Upper lobe of left lung (tissue), 4 donors: ENCODE data around the gene BLM.

ENCODE experiments used
- POLR2A ChIP-seq, 4 donors: fragments of 450-650 bp; IDR thresholded peaks; one replicate each; pipeline ENCODE4 v1.5.1; 2016 to 2017; ENCODE audit warnings: antibody characterized with exemption in 4 of 4, mild to moderate bottlenecking in 2 of 4
- POLR2AphosphoS5 ChIP-seq, 2 donors: sonication (generic); formaldehyde crosslinking; IDR thresholded peaks; one replicate each; pipeline ENCODE4 v1.5.1; 2017; ENCODE audit warnings: antibody characterized with exemption in 2 of 2

DNA sequence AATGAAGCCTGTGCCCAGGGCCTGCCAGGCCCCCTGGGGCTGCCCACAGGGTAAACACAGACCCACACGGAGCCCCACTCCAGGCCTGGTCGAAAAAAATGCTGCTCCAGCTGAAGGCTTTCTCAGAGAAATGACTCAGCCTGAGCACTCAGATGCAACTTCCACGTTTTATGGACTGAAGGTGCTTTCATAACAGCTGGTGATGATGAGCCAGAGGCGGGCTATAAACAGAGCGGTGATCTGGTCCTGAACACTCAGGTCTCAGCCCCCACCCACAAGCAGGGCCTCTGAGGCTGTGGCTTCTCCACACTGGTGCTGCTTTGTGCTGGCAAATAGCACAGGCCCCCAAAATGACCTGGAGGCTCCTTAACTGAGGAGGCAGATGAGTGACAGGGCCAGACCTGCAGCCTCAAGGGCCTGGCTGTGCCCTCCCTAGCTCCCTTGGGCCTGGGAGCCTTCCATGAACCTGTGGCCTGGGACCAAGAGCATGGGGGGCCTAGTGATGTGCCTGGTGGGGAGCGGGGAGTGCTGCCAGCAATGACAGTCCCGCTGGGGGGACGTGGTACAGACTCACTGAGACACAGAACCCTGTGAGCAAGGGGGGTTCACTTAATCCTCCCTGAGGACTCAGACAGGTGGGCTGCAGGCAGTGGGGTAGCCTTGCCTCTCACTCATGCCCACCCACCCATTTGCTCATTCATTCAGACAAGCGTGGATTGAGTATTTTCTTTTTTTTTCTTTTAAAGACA, 128.2 kb downstream of the BLM start:
- TF ChIP-seq POLR2A (IDR thresholded peaks at IDR 0.05) = peak in 1 of 4 donors; percentile 25
- no peak for TF ChIP-seq POLR2AphosphoS5 (IDR thresholded peaks at IDR 0.05)
